Activated CD4-positive, alpha-beta T cell treated with anti-CD3 and anti-CD28 coated beads, Interleukin-2, amount 50 U/mL, for 24 hours (primary cell): ENCODE data around the gene OR6C65.
"Not testable (repeated sequence)": the region's sequence is repeated elsewhere in the genome, so short reads cannot be mapped to it uniquely, and the experiment has no call there.

ENCODE experiments used
- DNase-seq, 2 donors: peaks; one replicate each; pipeline ENCODE4 v3.0.0-alpha.2; 2020; ENCODE audit warnings: low read depth in 1 of 2, low spot score in 1 of 2

Gene OR6C65

GRCh38 chr12:55400229-55400628, at the start of gene OR6C65:
OR6C65 (plus strand) TSS chr12:55400529; CDS start chr12:55400529, 0 bp downstream.
- DNase-seq, result no peak

GRCh38 chr12:55355338-55355737, 45.0 kb upstream of the OR6C65 start:
- not testable (repeated sequence) for DNase-seq

- no peak for DNase-seq
Measured at GRCh38 chr12:55362675-55363074, 37.7 kb upstream of the OR6C65 start, which contains the start of gene OR6C75. OR6C75 (plus strand) TSS chr12:55362975; CDS start chr12:55365111, 2,136 bp downstream.

GRCh38 chr12:55365086-55365485, 35.2 kb upstream of the OR6C65 start:
- DNase-seq, result no peak

- no peak for DNase-seq
Measured at GRCh38 chr12:55372521-55372920, 27.8 kb upstream of the OR6C65 start.

GRCh38 chr12:55385891-55386290, 14.4 kb upstream of the OR6C65 start:
- no peak for DNase-seq

- no peak for DNase-seq
Measured at GRCh38 chr12:55392032-55392795, 8.1 kb upstream of the OR6C65 start.

- no peak for DNase-seq
Measured at GRCh38 chr12:55396326-55396725, 4.0 kb upstream of the OR6C65 start.

GRCh38 chr12:55407866-55408265, 7.5 kb downstream of the OR6C65 start:
- no peak for DNase-seq

GRCh38 chr12:55409133-55409532, 8.8 kb downstream of the OR6C65 start:
- DNase-seq, result not testable (repeated sequence)

GRCh38 chr12:55412138-55412537, 11.8 kb downstream of the OR6C65 start:
- not testable (repeated sequence) for DNase-seq

- DNase-seq, result not testable (repeated sequence)
Measured at GRCh38 chr12:55413498-55414388, 13.4 kb downstream of the OR6C65 start.

GRCh38 chr12:55414396-55414823, 14.1 kb downstream of the OR6C65 start:
- DNase-seq, result not testable (repeated sequence)

- not testable (repeated sequence) for DNase-seq
Measured at GRCh38 chr12:55414889-55415288, 14.6 kb downstream of the OR6C65 start.

GRCh38 chr12:55416961-55417360, 16.6 kb downstream of the OR6C65 start:
- no peak for DNase-seq

GRCh38 chr12:55420307-55420962, 20.1 kb downstream of the OR6C65 start:
- no peak for DNase-seq

- no peak for DNase-seq
Measured at GRCh38 chr12:55425954-55426353, 25.6 kb downstream of the OR6C65 start, which contains the start of gene OR6C76. OR6C76 (plus strand) TSS chr12:55426254; CDS start chr12:55426254, 0 bp downstream.

GRCh38 chr12:55428331-55429243, 28.3 kb downstream of the OR6C65 start:
- no peak for DNase-seq

GRCh38 chr12:55441233-55441632, 40.9 kb downstream of the OR6C65 start:
- DNase-seq, result not testable (repeated sequence)

GRCh38 chr12:55443776-55444175, 43.4 kb downstream of the OR6C65 start, which contains the start of gene OR6C2:
OR6C2 (plus strand) TSS chr12:55444076; CDS start chr12:55452214, 8,138 bp downstream.
- no peak for DNase-seq
